Naive B cell (primary cell): ENCODE results near the gene IMMP2L. TPM values are rescaled to one million over a fixed set of nuclear protein-coding genes. Genes with fewer than 3 reads are reported as not detected.
"Not testable (repeated sequence)": the region's sequence is repeated elsewhere in the genome, so short reads cannot be mapped to it uniquely, and the experiment has no call there.

Experiments
- ATAC-seq, 2 donors: fragments of 150-1000 bp; cut with Tn5 transposase; 2 replicates each; pipeline ENCODE4 v1.10.0; 2021; ENCODE audit warnings: low read depth in 2 of 2, mild to moderate bottlenecking in 2 of 2, moderate library complexity in 2 of 2
- DNase-seq: peaks from one replicate; pipeline ENCODE4 v3.0.0; 2022
- H3K27ac Mint-ChIP-seq, 6 donors: one replicate each; pipeline ENCODE4 v1.8.0; 2020 to 2022; ENCODE audit warnings: mild to moderate bottlenecking in 6 of 6, mixed read lengths in 6 of 6, moderate library complexity in 5 of 6, inconsistent platforms in 2 of 6
- H3K27me3 Mint-ChIP-seq, 3 donors: one replicate each; pipeline ENCODE4 v1.8.0; 2021 to 2022; ENCODE audit warnings: mixed read lengths in 3 of 3, mild to moderate bottlenecking in 1 of 3
- H3K36me3 Mint-ChIP-seq, 2 donors: one replicate each; pipeline ENCODE4 v1.8.0; 2020 to 2022; ENCODE audit warnings: mixed read lengths in 2 of 2, inconsistent platforms in 1 of 2, mild to moderate bottlenecking in 1 of 2
- H3K4me1 Mint-ChIP-seq, 3 donors: one replicate each; pipeline ENCODE4 v1.8.0; 2020 to 2022; ENCODE audit warnings: mixed read lengths in 3 of 3, inconsistent platforms in 1 of 3, mild to moderate bottlenecking in 1 of 3, moderate library complexity in 1 of 3
- H3K4me3 Mint-ChIP-seq, 8 donors: one replicate each; pipeline ENCODE4 v1.8.0; 2020 to 2022; ENCODE audit warnings: mild to moderate bottlenecking in 8 of 8, mixed read lengths in 8 of 8, moderate library complexity in 8 of 8, inconsistent platforms in 2 of 8
- H3K9me3 Mint-ChIP-seq, 7 donors: one replicate each; pipeline ENCODE4 v1.8.0; 2020 to 2022; ENCODE audit warnings: mixed read lengths in 7 of 7, mild to moderate bottlenecking in 5 of 7, inconsistent platforms in 2 of 7, moderate library complexity in 1 of 7
- polyA plus RNA-seq, 6 donors: library from polyadenylated mRNA; unstranded; fragments of 300-500 nt; fragmentation: Illumina TruSeq; gene quantifications; one replicate each; pipeline ENCODE4 v1.2.3, GENCODE V29; 2021; ENCODE audit warnings: low read depth in 6 of 6

IMMP2L gene
- polyA plus RNA-seq, 6 donors from 2014 or later = 14.9 to 34.0 (median 25.9) TPM

- peaks cover 0 to 4% of the 10 kb centered on the region in 2 donors for H3K36me3 Mint-ChIP-seq
- H3K27ac Mint-ChIP-seq = no peak overlapping the region
- DNase-seq (no peak), ATAC-seq (no peak)
- H3K4me3 Mint-ChIP-seq = no peak overlapping the region
- no peaks in the 10 kb centered on the region for H3K27me3 Mint-ChIP-seq
- H3K4me1 Mint-ChIP-seq = no peaks in the 10 kb centered on the region
- no peaks in the 10 kb centered on the region for H3K9me3 Mint-ChIP-seq
These were observed 617.2 kb downstream of the IMMP2L start for GRCh38 chr7:110944966-110945644.

GRCh38 chr7:110944448-110944847 is 617.8 kb downstream of the IMMP2L start:
- ATAC-seq = no peak
- H3K36me3 Mint-ChIP-seq = peaks cover 0 to 4% of the 10 kb centered on the region in 2 donors
- DNase-seq = no peak
- H3K4me3 Mint-ChIP-seq = no peak overlapping the region
- no peak overlapping the region for H3K27ac Mint-ChIP-seq
- H3K9me3 Mint-ChIP-seq = no peaks in the 10 kb centered on the region
- no peaks in the 10 kb centered on the region for H3K4me1 Mint-ChIP-seq
- H3K27me3 Mint-ChIP-seq = no peaks in the 10 kb centered on the region

- H3K9me3 Mint-ChIP-seq = no peaks in the 10 kb centered on the region
- H3K4me3 Mint-ChIP-seq = no peak overlapping the region
- H3K36me3 Mint-ChIP-seq = peaks cover 0 to 4% of the 10 kb centered on the region in 2 donors
- H3K27ac Mint-ChIP-seq = peak overlapping the region in 1 of 6 donors; percentile 35
- ATAC-seq (no peak), DNase-seq (no peak)
- H3K27me3 Mint-ChIP-seq = no peaks in the 10 kb centered on the region
- no peaks in the 10 kb centered on the region for H3K4me1 Mint-ChIP-seq
These were observed 618.5 kb downstream of the IMMP2L start for GRCh38 chr7:110943701-110944345.

DNA sequence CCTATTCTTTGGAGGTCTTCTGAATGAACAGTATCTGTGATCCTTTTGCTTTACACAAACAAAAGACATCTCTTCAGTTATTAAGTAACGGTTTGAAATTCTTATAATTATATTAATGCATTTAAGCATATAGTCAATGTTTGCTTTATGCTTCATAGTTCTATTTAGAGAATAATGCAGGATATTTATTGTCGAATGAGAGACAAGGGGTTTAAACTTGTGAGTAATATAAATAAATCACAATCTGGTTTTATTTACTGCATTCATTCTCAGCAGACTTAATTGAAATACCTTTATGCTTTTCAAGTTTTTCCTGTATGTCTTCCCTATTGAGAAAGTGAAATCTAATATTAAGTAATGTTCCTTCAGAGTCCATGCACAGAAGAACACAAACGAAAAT is 620.9 kb downstream of the IMMP2L start:
- Mint-ChIP-seq H3K9me3 (peaks cover 0 to 11% (median 5%) of the 10 kb centered on the region in 7 donors), H3K4me1 (no peaks in the 10 kb centered on the region), H3K27ac (no peak overlapping the region), H3K36me3 (peaks cover 0 to 12% of the 10 kb centered on the region in 2 donors), H3K4me3 (no peak overlapping the region), H3K27me3 (peaks cover 0 to 4% (median 0%) of the 10 kb centered on the region in 3 donors)
- DNase-seq (no peak), ATAC-seq (no peak)

- Mint-ChIP-seq H3K9me3 (peaks cover 0 to 12% (median 7%) of the 10 kb centered on the region in 7 donors), H3K4me3 (no peak overlapping the region), H3K27ac (no peak overlapping the region), H3K4me1 (no peaks in the 10 kb centered on the region), H3K36me3 (peaks cover 0 to 12% of the 10 kb centered on the region in 2 donors), H3K27me3 (peaks cover 0 to 4% (median 0%) of the 10 kb centered on the region in 3 donors)
- no peak for DNase-seq
- no peak for ATAC-seq
These were observed 621.5 kb downstream of the IMMP2L start for GRCh38 chr7:110940756-110941155.

- Mint-ChIP-seq H3K27me3 (peaks cover 0 to 4% (median 0%) of the 10 kb centered on the region in 3 donors), H3K4me3 (no peak overlapping the region), H3K27ac (no peak overlapping the region), H3K9me3 (peaks cover 4 to 19% (median 11%) of the 10 kb centered on the region in 7 donors), H3K4me1 (no peaks in the 10 kb centered on the region), H3K36me3 (peaks cover 0 to 7% of the 10 kb centered on the region in 2 donors)
- ATAC-seq (no peak), DNase-seq (no peak)
These were observed 624.1 kb downstream of the IMMP2L start for GRCh38 chr7:110938165-110938564.

GRCh38 chr7:110936665-110937064 is 625.6 kb downstream of the IMMP2L start:
- not testable (repeated sequence) for H3K4me1 Mint-ChIP-seq, DNase-seq, H3K36me3 Mint-ChIP-seq, H3K4me3 Mint-ChIP-seq, ATAC-seq, H3K27me3 Mint-ChIP-seq
- Mint-ChIP-seq H3K9me3 (peaks cover 4 to 19% (median 11%) of the 10 kb centered on the region in 7 donors), H3K27ac (peak overlapping the region in 1 of 6 donors; percentile 18)

- no peak overlapping the region for H3K27ac Mint-ChIP-seq
- H3K27me3 Mint-ChIP-seq = no peaks in the 10 kb centered on the region
- no peak for ATAC-seq
- H3K9me3 Mint-ChIP-seq = peaks cover 0 to 5% (median 3%) of the 10 kb centered on the region in 7 donors
- no peak overlapping the region for H3K4me3 Mint-ChIP-seq
- H3K36me3 Mint-ChIP-seq = no peaks in the 10 kb centered on the region
- DNase-seq = no peak
- H3K4me1 Mint-ChIP-seq = no peaks in the 10 kb centered on the region
These were observed 632.6 kb downstream of the IMMP2L start for GRCh38 chr7:110929480-110930249.

DNA sequence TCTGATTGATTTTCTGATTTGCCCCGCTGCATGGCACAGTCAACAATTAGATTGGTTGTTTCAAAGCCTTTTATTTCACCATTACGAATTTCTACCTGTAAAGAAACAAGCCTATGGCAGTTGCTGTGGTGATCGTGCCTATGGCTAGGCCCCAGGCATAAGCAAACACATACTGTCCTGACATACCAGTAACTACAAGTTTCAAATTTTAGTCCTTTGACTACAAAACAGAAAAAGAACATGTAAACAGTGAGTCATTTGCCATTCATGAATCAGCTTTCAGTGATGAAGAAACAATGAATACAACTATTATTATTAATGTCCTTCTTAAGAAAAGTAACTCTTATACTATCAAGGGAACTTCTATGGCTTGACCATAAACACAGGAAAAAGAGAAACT is 639.4 kb downstream of the IMMP2L start:
- DNase-seq = no peak
- no peaks in the 10 kb centered on the region for H3K4me1 Mint-ChIP-seq
- no peaks in the 10 kb centered on the region for H3K27me3 Mint-ChIP-seq
- no peak for ATAC-seq
- no peaks in the 10 kb centered on the region for H3K36me3 Mint-ChIP-seq
- H3K9me3 Mint-ChIP-seq = no peaks in the 10 kb centered on the region
- H3K27ac Mint-ChIP-seq = no peak overlapping the region
- no peak overlapping the region for H3K4me3 Mint-ChIP-seq

GRCh38 chr7:110921595-110922151 is 640.6 kb downstream of the IMMP2L start:
- Mint-ChIP-seq H3K36me3 (no peaks in the 10 kb centered on the region), H3K27me3 (no peaks in the 10 kb centered on the region), H3K9me3 (no peaks in the 10 kb centered on the region), H3K4me1 (no peaks in the 10 kb centered on the region), H3K4me3 (no peak overlapping the region), H3K27ac (no peak overlapping the region)
- DNase-seq (no peak), ATAC-seq (no peak)

DNA sequence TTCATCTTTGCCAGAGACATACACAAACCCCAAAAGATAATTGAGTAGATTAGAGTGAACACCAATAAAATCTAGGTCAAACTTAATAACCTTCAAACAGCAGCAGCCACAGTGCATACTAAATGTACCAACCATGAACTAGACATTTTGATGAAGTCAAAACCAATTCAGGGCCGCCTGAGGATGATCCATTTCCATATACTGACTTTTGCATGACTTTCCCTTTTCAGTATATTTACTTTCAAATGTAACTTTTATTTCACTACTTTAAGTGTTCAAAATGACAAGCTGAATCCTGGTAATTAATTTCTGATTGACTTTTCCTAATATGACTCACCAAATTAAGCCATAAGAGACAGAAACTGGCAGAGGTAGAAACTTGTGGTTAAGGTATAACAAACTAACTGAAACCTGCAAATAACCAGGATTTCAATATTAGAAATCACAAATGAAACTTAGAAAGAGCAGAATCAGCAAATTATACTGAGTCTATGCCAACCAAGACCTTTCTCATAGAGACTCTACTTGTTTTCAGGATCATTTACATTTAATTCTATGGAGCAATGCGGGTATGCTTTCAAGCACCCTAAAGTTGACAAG is 643.2 kb downstream of the IMMP2L start:
- Mint-ChIP-seq H3K4me1 (no peaks in the 10 kb centered on the region), H3K36me3 (no peaks in the 10 kb centered on the region), H3K27ac (no peak overlapping the region), H3K9me3 (no peaks in the 10 kb centered on the region), H3K4me3 (no peak overlapping the region), H3K27me3 (no peaks in the 10 kb centered on the region)
- ATAC-seq (no peak), DNase-seq (no peak)

DNA sequence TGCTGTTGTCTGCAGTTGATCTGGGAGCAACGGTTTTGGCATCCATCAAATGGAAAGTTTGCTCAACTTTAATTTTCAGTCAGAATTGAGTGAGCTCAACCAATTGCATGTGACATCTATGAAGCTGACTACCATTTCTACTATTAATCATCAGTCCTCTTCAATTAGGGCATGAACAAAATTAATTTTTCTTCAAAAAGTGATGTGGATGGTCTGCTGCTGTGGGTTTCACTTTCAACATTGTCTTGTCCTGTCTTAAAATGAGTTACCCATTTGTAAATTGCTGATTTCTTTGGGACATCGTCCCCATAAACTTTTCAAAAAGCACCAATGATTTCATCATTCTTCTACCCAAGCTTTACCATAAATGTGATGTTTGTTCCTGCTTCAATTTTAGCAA is 648.0 kb downstream of the IMMP2L start:
- Mint-ChIP-seq H3K4me3 (no peak overlapping the region), H3K27ac (no peak overlapping the region), H3K27me3 (no peaks in the 10 kb centered on the region), H3K36me3 (no peaks in the 10 kb centered on the region), H3K4me1 (no peaks in the 10 kb centered on the region), H3K9me3 (no peaks in the 10 kb centered on the region)
- DNase-seq = no peak
- ATAC-seq = no peak

DNA sequence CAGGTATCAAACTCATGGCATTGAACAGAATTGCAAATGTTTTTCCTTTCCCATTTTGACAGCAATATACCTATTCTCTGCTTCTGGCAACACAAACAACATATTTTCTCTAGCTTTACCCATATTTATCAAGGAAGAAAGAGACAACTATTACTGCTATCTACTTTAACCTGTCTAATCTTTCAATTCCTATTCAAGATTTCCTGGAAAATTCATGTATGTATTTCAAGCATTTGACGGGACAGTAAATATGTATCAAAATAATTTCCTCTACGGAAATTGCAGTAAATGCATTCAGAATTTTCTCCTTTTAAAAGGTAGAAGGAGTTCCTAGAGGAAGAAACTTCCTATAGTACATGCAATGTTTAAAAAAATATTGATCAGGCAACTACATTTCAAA is 650.7 kb downstream of the IMMP2L start:
- Mint-ChIP-seq H3K27me3 (no peaks in the 10 kb centered on the region), H3K27ac (no peak overlapping the region), H3K9me3 (peaks cover 0 to 11% (median 4%) of the 10 kb centered on the region in 7 donors), H3K36me3 (peaks cover 0 to 4% of the 10 kb centered on the region in 2 donors), H3K4me3 (no peak overlapping the region), H3K4me1 (no peaks in the 10 kb centered on the region)
- ATAC-seq (no peak), DNase-seq (no peak)
